ENCODE data around the gene LIN7B. TPM values are rescaled to one million over a fixed set of nuclear protein-coding genes. Genes with fewer than 3 reads are reported as not detected.

The LIN7B gene
- total and polyA plus RNA-seq, 2 of the 13 experiments (the other 11 are each of a cell fraction or from before 2014, with no cell fraction given), result 5.3 to 7.6 TPM

- TF ChIP-seq ZBTB40 (IDR thresholded peaks at IDR 0.05) (no peak), ZBTB40 (CRISPR knock-in tag; IDR thresholded peaks at IDR 0.05) (peak; percentile 72), ZNF350 (CRISPR knock-in tag; IDR thresholded peaks at IDR 0.05; ENCODE audit: borderline replicate concordance, low read depth) (no peak; the same call in 1 of the 2 replicates), TEAD3 (CRISPR knock-in tag; optimal IDR thresholded peaks at IDR 0.05; ENCODE audit: borderline replicate concordance) (peak; percentile 30), TOPORS (CRISPR knock-in tag; IDR thresholded peaks at IDR 0.05) (0 out of 2 replicates have a peak, but pooled peaks have one; percentile 56), ZBTB39 (CRISPR knock-in tag; IDR thresholded peaks at IDR 0.05) (no peak), AGO1 (IDR thresholded peaks at IDR 0.05; ENCODE audit: low read depth, low read length, poor library complexity, severe bottlenecking) (no peak), SP140L (CRISPR knock-in tag; IDR thresholded peaks at IDR 0.05; ENCODE audit: borderline replicate concordance) (no peak), YEATS2 (CRISPR knock-in tag; IDR thresholded peaks at IDR 0.05; ENCODE audit: borderline replicate concordance) (no peak)
- TF ChIP-seq, protein P1, sequence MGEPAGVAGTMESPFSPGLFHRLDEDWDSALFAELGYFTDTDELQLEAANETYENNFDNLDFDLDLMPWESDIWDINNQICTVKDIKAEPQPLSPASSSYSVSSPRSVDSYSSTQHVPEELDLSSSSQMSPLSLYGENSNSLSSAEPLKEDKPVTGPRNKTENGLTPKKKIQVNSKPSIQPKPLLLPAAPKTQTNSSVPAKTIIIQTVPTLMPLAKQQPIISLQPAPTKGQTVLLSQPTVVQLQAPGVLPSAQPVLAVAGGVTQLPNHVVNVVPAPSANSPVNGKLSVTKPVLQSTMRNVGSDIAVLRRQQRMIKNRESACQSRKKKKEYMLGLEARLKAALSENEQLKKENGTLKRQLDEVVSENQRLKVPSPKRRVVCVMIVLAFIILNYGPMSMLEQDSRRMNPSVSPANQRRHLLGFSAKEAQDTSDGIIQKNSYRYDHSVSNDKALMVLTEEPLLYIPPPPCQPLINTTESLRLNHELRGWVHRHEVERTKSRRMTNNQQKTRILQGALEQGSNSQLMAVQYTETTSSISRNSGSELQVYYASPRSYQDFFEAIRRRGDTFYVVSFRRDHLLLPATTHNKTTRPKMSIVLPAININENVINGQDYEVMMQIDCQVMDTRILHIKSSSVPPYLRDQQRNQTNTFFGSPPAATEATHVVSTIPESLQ (CRISPR knock-in tag; conservative IDR thresholded peaks at IDR 0.05), result 0 out of 2 replicates have a peak, but pooled peaks have one; percentile 74
- TF ChIP-seq, protein P2, sequence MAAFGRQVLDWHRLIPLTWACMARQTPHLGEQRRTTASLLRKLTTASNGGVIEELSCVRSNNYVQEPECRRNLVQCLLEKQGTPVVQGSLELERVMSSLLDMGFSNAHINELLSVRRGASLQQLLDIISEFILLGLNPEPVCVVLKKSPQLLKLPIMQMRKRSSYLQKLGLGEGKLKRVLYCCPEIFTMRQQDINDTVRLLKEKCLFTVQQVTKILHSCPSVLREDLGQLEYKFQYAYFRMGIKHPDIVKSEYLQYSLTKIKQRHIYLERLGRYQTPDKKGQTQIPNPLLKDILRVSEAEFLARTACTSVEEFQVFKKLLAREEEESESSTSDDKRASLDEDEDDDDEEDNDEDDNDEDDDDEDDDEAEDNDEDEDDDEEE (CRISPR knock-in tag; IDR thresholded peaks at IDR 0.05), result no peak
- TF ChIP-seq, protein P3, sequence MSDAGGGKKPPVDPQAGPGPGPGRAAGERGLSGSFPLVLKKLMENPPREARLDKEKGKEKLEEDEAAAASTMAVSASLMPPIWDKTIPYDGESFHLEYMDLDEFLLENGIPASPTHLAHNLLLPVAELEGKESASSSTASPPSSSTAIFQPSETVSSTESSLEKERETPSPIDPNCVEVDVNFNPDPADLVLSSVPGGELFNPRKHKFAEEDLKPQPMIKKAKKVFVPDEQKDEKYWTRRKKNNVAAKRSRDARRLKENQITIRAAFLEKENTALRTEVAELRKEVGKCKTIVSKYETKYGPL (CRISPR knock-in tag; IDR thresholded peaks at IDR 0.05), result no peak
These were observed 5.5 kb downstream of the LIN7B start, which contains the start of gene PPFIA3 (continued) for GRCh38 chr19:49119411-49120324.

Data from HepG2 (cell line).